ENCODE data around the gene MPEG1. TPM values are rescaled to one million over a fixed set of nuclear protein-coding genes. Genes with fewer than 3 reads are reported as not detected.

MPEG1 gene
- total and polyA plus RNA-seq, 9 of the 15 experiments (the other 6 are each of a cell fraction or from before 2014, with no cell fraction given) = 0.07 TPM; not detected in 8

DNA sequence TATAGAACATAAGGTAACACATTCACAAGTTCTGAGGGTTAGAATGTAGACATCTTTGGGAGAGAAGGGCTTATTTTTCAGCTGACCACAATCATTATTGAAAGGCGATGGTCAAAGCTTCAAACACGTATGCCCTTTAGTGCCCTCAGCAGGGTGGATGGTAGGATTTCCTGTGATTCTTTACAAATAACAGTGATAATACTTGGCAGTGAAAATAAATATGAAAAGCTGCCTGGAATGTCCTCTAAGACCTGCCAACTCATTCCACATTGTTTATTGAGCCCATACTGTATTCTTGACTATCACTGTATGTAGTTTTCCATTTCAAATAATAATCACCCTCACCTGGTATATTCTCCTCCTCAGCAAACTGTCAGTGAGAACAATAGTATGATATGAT, 13.7 kb upstream of the MPEG1 start:
- Histone ChIP-seq H2AFZ (ENCODE audit: low read depth, low read length) (no peak overlapping the region), H4K20me1 (replicated peaks; ENCODE audit: control insufficient read depth, insufficient read depth, low read length) (no peaks in the 10 kb centered on the region), H3K9me1 (ENCODE audit: control insufficient read depth, insufficient read depth, low read length) (no peaks in the 10 kb centered on the region), H3K4me1 (replicated peaks in 1 of 2; ENCODE audit: control insufficient read depth in 2 of 2, insufficient read depth in 2 of 2, low read length in 2 of 2) (no peaks in the 10 kb centered on the region), H3K27ac (ENCODE audit: extremely low read depth, low read depth, low read length) (no peak overlapping the region), H3K4me2 (ENCODE audit: insufficient read depth, low read length) (no peak overlapping the region), H3K9ac (ENCODE audit: insufficient read depth in 1 of 2, low read depth in 2 of 2, low read length in 2 of 2) (no peak overlapping the region), H3K27me3 (ENCODE audit: control insufficient read depth in 2 of 2, insufficient read depth in 2 of 2, low read length in 2 of 2) (no peaks in the 10 kb centered on the region), H3K36me3 (ENCODE audit: control insufficient read depth, insufficient read depth, low read length) (no peaks in the 10 kb centered on the region), H3K79me2 (ENCODE audit: control insufficient read depth, insufficient read depth, low read length) (no peaks in the 10 kb centered on the region), H3K4me3 (no peak overlapping the region), H3K9me3 (replicated peaks; ENCODE audit: control insufficient read depth, insufficient read depth, low read depth, low read length) (no peaks in the 10 kb centered on the region)
- FAIRE-seq (no peak), DNase-seq (ENCODE audit: extremely low read depth in 1 of 4, low spot score in 3 of 4) (no peak), ATAC-seq (no peak)
- BruUV-seq (replicated peaks) = no TSS peak
- in situ Hi-C loops (cut with MboI) = no loop called here
- intact Hi-C loops (cut with micrococcal nuclease) = no loop called here
- POLR2A ChIA-PET = no interaction called here
- WGBS (ENCODE audit: insufficient coverage, low coverage, missing lambda C conversion rate) = 0% methylated on average over 2 of the region's 2 CpGs
- no peak for TF ChIP-seq TCF7L2 (IDR thresholded peaks at IDR 0.05; ENCODE audit: low read depth, low read length)
- no peak for TF ChIP-seq CTBP1 (IDR thresholded peaks at IDR 0.05; ENCODE audit: borderline replicate concordance)
- no peak for TF ChIP-seq KLF13 (tag; IDR thresholded peaks at IDR 0.05; ENCODE audit: borderline replicate concordance, low read depth)
- TF ChIP-seq NFIC (IDR thresholded peaks at IDR 0.05) = no peak
- no peak for TF ChIP-seq ZNF23 (CRISPR knock-in tag; IDR thresholded peaks at IDR 0.05)
- no peak for TF ChIP-seq ZFPM2 (CRISPR knock-in tag; IDR thresholded peaks at IDR 0.05)
- TF ChIP-seq, protein P1, sequence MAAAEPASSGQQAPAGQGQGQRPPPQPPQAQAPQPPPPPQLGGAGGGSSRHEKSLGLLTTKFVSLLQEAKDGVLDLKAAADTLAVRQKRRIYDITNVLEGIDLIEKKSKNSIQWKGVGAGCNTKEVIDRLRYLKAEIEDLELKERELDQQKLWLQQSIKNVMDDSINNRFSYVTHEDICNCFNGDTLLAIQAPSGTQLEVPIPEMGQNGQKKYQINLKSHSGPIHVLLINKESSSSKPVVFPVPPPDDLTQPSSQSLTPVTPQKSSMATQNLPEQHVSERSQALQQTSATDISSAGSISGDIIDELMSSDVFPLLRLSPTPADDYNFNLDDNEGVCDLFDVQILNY (CRISPR knock-in tag; IDR thresholded peaks at IDR 0.05) = no peak
- CTCF ChIA-PET (ENCODE audit: low intra/inter-chr PET ratio) = no interaction called here
